Coronary artery (tissue), 2 donors: ENCODE measurements around the gene CTXND2.
A peak's percentile ranks its signal among the peaks of the same experiment; 100 is the strongest.
"Not testable (repeated sequence)": the region's sequence is repeated elsewhere in the genome, so short reads cannot be mapped to it uniquely, and the experiment has no call there.

Experiments
- DNase-seq: peaks from one replicate; pipeline ENCODE4 v3.0.0-alpha.2; 2017; ENCODE audit warnings: low spot score
- H3K27ac ChIP-seq, 2 donors: fragments of 200-600 bp; sonication (generic); one replicate each; pipeline ENCODE4 v1.5.1; 2016 to 2019
- H3K4me3 ChIP-seq: fragments of 200-600 bp; sonication (generic); 2 replicates; pipeline ENCODE4 v1.5.1; 2016; ENCODE audit warnings: mild to moderate bottlenecking, moderate library complexity
- CTCF ChIP-seq: fragments of 200-600 bp; sonication (generic); IDR thresholded peaks from one replicate; pipeline ENCODE4 v1.5.1; 2019; ENCODE audit warnings: antibody characterized with exemption

CTXND2 gene

GRCh38 chr1:150887018-150887417 is at the start of gene CTXND2:
Gene CTXND2, plus strand, starts transcription at chr1:150887136. Its CDS starts 25,179 bp downstream, at chr1:150912315.
- no peak for TF ChIP-seq CTCF
- DNase-seq: no peak
- H3K27ac ChIP-seq: no peak within 1 kb of the TSS
- H3K4me3 ChIP-seq: no peak within 1 kb of the TSS

- not testable (repeated sequence) for H3K27ac ChIP-seq, DNase-seq, H3K4me3 ChIP-seq
Observed at GRCh38 chr1:150840850-150841249, 46.1 kb upstream of the CTXND2 start.

GRCh38 chr1:150841626-150842025 is 45.3 kb upstream of the CTXND2 start:
- DNase-seq: no peak
- Histone ChIP-seq H3K27ac (no peak overlapping the region), H3K4me3 (no peak overlapping the region)
- no peak for TF ChIP-seq CTCF

GRCh38 chr1:150842343-150842742 is 44.6 kb upstream of the CTXND2 start:
- no peak for DNase-seq
- Histone ChIP-seq H3K27ac (no peak overlapping the region), H3K4me3 (no peak overlapping the region)
- no peak for TF ChIP-seq CTCF

GRCh38 chr1:150842964-150843363 is 44.0 kb upstream of the CTXND2 start:
- H3K27ac ChIP-seq: no peak overlapping the region
- no peak for TF ChIP-seq CTCF
- no peak for DNase-seq

GRCh38 chr1:150843474-150843873 is 43.5 kb upstream of the CTXND2 start:
- no peak for DNase-seq
- Histone ChIP-seq H3K4me3 (no peak overlapping the region), H3K27ac (no peak overlapping the region)
- TF ChIP-seq CTCF: no peak

More at GRCh38 chr1:150842964-150843363, 44.0 kb upstream of the CTXND2 start:
- no peak overlapping the region for H3K4me3 ChIP-seq

- no peak for DNase-seq
- no peak overlapping the region for H3K27ac ChIP-seq
- TF ChIP-seq CTCF: no peak
- H3K4me3 ChIP-seq: no peak overlapping the region
Observed at GRCh38 chr1:150846473-150847146, 40.3 kb upstream of the CTXND2 start.

- DNase-seq, H3K27ac ChIP-seq, H3K4me3 ChIP-seq: not testable (repeated sequence)
Observed at GRCh38 chr1:150850801-150851362, 36.1 kb upstream of the CTXND2 start.

GRCh38 chr1:150852734-150853133 is 34.2 kb upstream of the CTXND2 start:
- not testable (repeated sequence) for H3K4me3 ChIP-seq, DNase-seq
- peak overlapping the region; percentile 50 to 74 for H3K27ac ChIP-seq
